Measurements from ENCODE around the gene PERP.

The PERP gene

GRCh38 chr6:138101946-138102731 lies 5.1 kb downstream of the PERP start:
- no peak overlapping the region for H3K4me3 ChIP-seq (ENCODE audit: low read length)
- TF ChIP-seq CTCF (IDR thresholded peaks at IDR 0.05; ENCODE audit: low read depth, low read length, poor library complexity, severe bottlenecking), result no peak
- no peak for TF ChIP-seq EZH2phosphoT487 (IDR thresholded peaks at IDR 0.05; ENCODE audit: borderline replicate concordance, low read length)
- no peak overlapping the region for H3K4me2 ChIP-seq (ENCODE audit: low read length)
- peaks cover 33% of the 10 kb centered on the region for H3K27me3 ChIP-seq (ENCODE audit: control insufficient read depth, low read length)
- H3K9me2 ChIP-seq (replicated peaks; ENCODE audit: control insufficient read depth, low read length), result no peaks in the 10 kb centered on the region
- H3K36me3 ChIP-seq (ENCODE audit: control insufficient read depth, low read length), result no peaks in the 10 kb centered on the region
- no peaks in the 10 kb centered on the region for H3K9me3 ChIP-seq (ENCODE audit: control insufficient read depth, insufficient read depth, low read length)
- H4K20me1 ChIP-seq (ENCODE audit: control insufficient read depth, insufficient read depth, low read depth, low read length), result no peaks in the 10 kb centered on the region
- H3F3A ChIP-seq (ENCODE audit: control insufficient read depth, insufficient read depth), result no peaks in the 10 kb centered on the region
- no peaks in the 10 kb centered on the region; the same call in 1 of the 2 replicates for H3K4me1 ChIP-seq (ENCODE audit: control insufficient read depth, low read length)
- H3K79me2 ChIP-seq (ENCODE audit: control insufficient read depth, low read length), result no peaks in the 10 kb centered on the region
- no peak overlapping the region for H3K27ac ChIP-seq (ENCODE audit: low read depth, low read length)

GRCh38 chr6:138099832-138100231 lies 7.4 kb downstream of the PERP start:
- no peaks in the 10 kb centered on the region for H3K79me2 ChIP-seq (ENCODE audit: control insufficient read depth, low read length)

GRCh38 chr6:138098306-138098705 lies 8.9 kb downstream of the PERP start:
- Histone ChIP-seq H4K20me1 (ENCODE audit: control insufficient read depth, insufficient read depth, low read depth, low read length) (no peaks in the 10 kb centered on the region), H3K36me3 (ENCODE audit: control insufficient read depth, low read length) (no peaks in the 10 kb centered on the region), H3K9me2 (replicated peaks; ENCODE audit: control insufficient read depth, low read length) (no peaks in the 10 kb centered on the region), H3K4me2 (ENCODE audit: low read length) (no peak overlapping the region), H3K9me3 (ENCODE audit: control insufficient read depth, insufficient read depth, low read length) (no peaks in the 10 kb centered on the region), H3K79me2 (ENCODE audit: control insufficient read depth, low read length) (no peaks in the 10 kb centered on the region), H3F3A (ENCODE audit: control insufficient read depth, insufficient read depth) (no peaks in the 10 kb centered on the region), H3K4me1 (ENCODE audit: control insufficient read depth, low read length) (no peaks in the 10 kb centered on the region), H3K27me3 (ENCODE audit: control insufficient read depth, low read length) (peaks cover 5% of the 10 kb centered on the region), H3K27ac (ENCODE audit: low read depth, low read length) (no peak overlapping the region), H3K4me3 (ENCODE audit: low read length) (no peak overlapping the region)
- TF ChIP-seq CTCF (IDR thresholded peaks at IDR 0.05; ENCODE audit: low read depth, low read length, poor library complexity, severe bottlenecking), result no peak
- TF ChIP-seq EZH2phosphoT487 (IDR thresholded peaks at IDR 0.05; ENCODE audit: borderline replicate concordance, low read length), result no peak

More at GRCh38 chr6:138099832-138100231, 7.4 kb downstream of the PERP start:
- TF ChIP-seq CTCF (IDR thresholded peaks at IDR 0.05; ENCODE audit: low read depth, low read length, poor library complexity, severe bottlenecking), result no peak
- TF ChIP-seq EZH2phosphoT487 (IDR thresholded peaks at IDR 0.05; ENCODE audit: borderline replicate concordance, low read length), result no peak
- Histone ChIP-seq H3K27me3 (ENCODE audit: control insufficient read depth, low read length) (peaks cover 10% of the 10 kb centered on the region), H3F3A (ENCODE audit: control insufficient read depth, insufficient read depth) (no peaks in the 10 kb centered on the region), H3K36me3 (ENCODE audit: control insufficient read depth, low read length) (no peaks in the 10 kb centered on the region), H4K20me1 (ENCODE audit: control insufficient read depth, insufficient read depth, low read depth, low read length) (no peaks in the 10 kb centered on the region), H3K4me1 (ENCODE audit: control insufficient read depth, low read length) (no peaks in the 10 kb centered on the region), H3K9me3 (ENCODE audit: control insufficient read depth, insufficient read depth, low read length) (no peaks in the 10 kb centered on the region), H3K9me2 (replicated peaks; ENCODE audit: control insufficient read depth, low read length) (no peaks in the 10 kb centered on the region), H3K4me3 (ENCODE audit: low read length) (no peak overlapping the region), H3K4me2 (ENCODE audit: low read length) (no peak overlapping the region), H3K27ac (ENCODE audit: low read depth, low read length) (no peak overlapping the region)
